Nephron progenitor cell (in vitro differentiated cells): Measurements from ENCODE around the gene ACTL10.

ENCODE experiments used
- DNase-seq: peaks from one replicate; pipeline ENCODE4 v3.0.0; 2021
- H3K27ac Mint-ChIP-seq: 2 replicates; pipeline ENCODE4 v1.8.0; 2021; ENCODE audit warnings: mild to moderate bottlenecking, moderate library complexity, mixed read lengths
- H3K27me3 Mint-ChIP-seq: 2 replicates; pipeline ENCODE4 v1.8.0; 2021; ENCODE audit warnings: mild to moderate bottlenecking, low read depth, mixed read lengths; ENCODE audit not compliant: poor library complexity
- H3K36me3 Mint-ChIP-seq: 2 replicates; pipeline ENCODE4 v1.8.0; 2021; ENCODE audit warnings: low read depth, mixed read lengths
- H3K4me1 Mint-ChIP-seq: 2 replicates; pipeline ENCODE4 v1.8.0; 2021; ENCODE audit warnings: mixed read lengths
- H3K4me3 Mint-ChIP-seq: 2 replicates; pipeline ENCODE4 v1.8.0; 2021; ENCODE audit warnings: mild to moderate bottlenecking, moderate library complexity, mixed read lengths
- H3K9me3 Mint-ChIP-seq: 2 replicates; pipeline ENCODE4 v1.8.0; 2021; ENCODE audit warnings: mild to moderate bottlenecking, moderate library complexity, mixed read lengths
- CTCF ChIP-seq: fragments of 200-600 bp; sonication (generic); IDR thresholded peaks from 2 replicates; pipeline ENCODE4 v1.5.0; 2021; ENCODE audit warnings: antibody characterized with exemption

Gene ACTL10

GRCh38 chr20:33673114-33673409 is 6.3 kb downstream of the ACTL10 start:
- no peaks in the 10 kb centered on the region for H3K27me3 Mint-ChIP-seq
- peaks cover 42% of the 10 kb centered on the region for H3K4me1 Mint-ChIP-seq
- H3K27ac Mint-ChIP-seq = peak overlapping the region; percentile 51
- DNase-seq = no peak
- no peaks in the 10 kb centered on the region for H3K9me3 Mint-ChIP-seq
- no peak for TF ChIP-seq CTCF
- H3K36me3 Mint-ChIP-seq = peaks cover 28% of the 10 kb centered on the region
- peak overlapping the region; percentile 93 for H3K4me3 Mint-ChIP-seq

- peaks cover 28% of the 10 kb centered on the region for H3K36me3 Mint-ChIP-seq
- H3K4me3 Mint-ChIP-seq = peak overlapping the region; percentile 93
- TF ChIP-seq CTCF = no peak
- no peak for DNase-seq
- H3K4me1 Mint-ChIP-seq = peaks cover 42% of the 10 kb centered on the region
- H3K27me3 Mint-ChIP-seq = no peaks in the 10 kb centered on the region
- H3K27ac Mint-ChIP-seq = peak overlapping the region; percentile 68
- H3K9me3 Mint-ChIP-seq = no peaks in the 10 kb centered on the region
Measured at GRCh38 chr20:33673410-33674293, 6.9 kb downstream of the ACTL10 start.

- no peaks in the 10 kb centered on the region for H3K27me3 Mint-ChIP-seq
- peak within 1 kb of the TSS; percentile 68 for H3K27ac Mint-ChIP-seq
- DNase-seq = peak; percentile 88
- H3K4me3 Mint-ChIP-seq = peak within 1 kb of the TSS; percentile 93
- H3K36me3 Mint-ChIP-seq = peaks cover 30% of the 10 kb centered on the region
- H3K4me1 Mint-ChIP-seq = peaks cover 42% of the 10 kb centered on the region
- TF ChIP-seq CTCF = no peak
- H3K9me3 Mint-ChIP-seq = no peaks in the 10 kb centered on the region
Measured at GRCh38 chr20:33674294-33675135, 7.8 kb downstream of the ACTL10 start, which contains the start of gene NECAB3. NECAB3 (minus strand) TSS chr20:33674428; CDS start chr20:33674352, 76 bp downstream.

GRCh38 chr20:33675136-33675959 is 8.6 kb downstream of the ACTL10 start:
- peaks cover 30% of the 10 kb centered on the region for H3K36me3 Mint-ChIP-seq
- no peak for TF ChIP-seq CTCF
- no peaks in the 10 kb centered on the region for H3K9me3 Mint-ChIP-seq
- H3K4me3 Mint-ChIP-seq = peak overlapping the region; percentile 80
- no peaks in the 10 kb centered on the region for H3K27me3 Mint-ChIP-seq
- no peak for DNase-seq
- H3K4me1 Mint-ChIP-seq = peaks cover 42% of the 10 kb centered on the region
- peak overlapping the region; percentile 1 for H3K27ac Mint-ChIP-seq

- H3K36me3 Mint-ChIP-seq = peaks cover 30% of the 10 kb centered on the region
- peaks cover 42% of the 10 kb centered on the region for H3K4me1 Mint-ChIP-seq
Measured at GRCh38 chr20:33676121-33676520, 9.4 kb downstream of the ACTL10 start.

More at GRCh38 chr20:33676121-33676520, 9.4 kb downstream of the ACTL10 start:
- Mint-ChIP-seq H3K27ac (no peak overlapping the region), H3K4me3 (no peak overlapping the region), H3K9me3 (no peaks in the 10 kb centered on the region), H3K27me3 (no peaks in the 10 kb centered on the region)
- TF ChIP-seq CTCF = no peak
- no peak for DNase-seq
